ENCODE results near the gene TSPAN10.

The TSPAN10 gene

DNA sequence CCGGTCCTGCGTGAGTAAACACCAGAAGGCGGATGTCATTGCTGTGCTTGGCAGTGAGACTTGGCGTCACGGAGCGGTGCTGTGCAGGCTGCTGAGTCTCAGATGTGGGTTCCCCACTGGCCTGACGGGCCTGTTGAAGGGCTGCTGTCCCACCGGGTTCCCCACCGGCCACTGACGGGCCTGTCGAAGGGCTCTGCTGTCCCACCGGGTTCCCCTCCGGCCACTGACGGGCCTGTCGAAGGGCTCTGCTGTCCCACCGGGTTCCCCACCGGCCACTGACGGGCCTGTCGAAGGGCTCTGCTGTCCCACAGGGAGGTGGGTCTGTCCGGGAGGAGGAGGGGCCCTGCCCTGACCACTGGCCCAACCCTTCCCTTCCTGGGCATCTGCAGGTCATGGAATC lies 49.6 kb downstream of the TSPAN10 start:
- no peak for DNase-seq (ENCODE audit: extremely low read depth in 1 of 2, low read depth in 1 of 2)

DNA sequence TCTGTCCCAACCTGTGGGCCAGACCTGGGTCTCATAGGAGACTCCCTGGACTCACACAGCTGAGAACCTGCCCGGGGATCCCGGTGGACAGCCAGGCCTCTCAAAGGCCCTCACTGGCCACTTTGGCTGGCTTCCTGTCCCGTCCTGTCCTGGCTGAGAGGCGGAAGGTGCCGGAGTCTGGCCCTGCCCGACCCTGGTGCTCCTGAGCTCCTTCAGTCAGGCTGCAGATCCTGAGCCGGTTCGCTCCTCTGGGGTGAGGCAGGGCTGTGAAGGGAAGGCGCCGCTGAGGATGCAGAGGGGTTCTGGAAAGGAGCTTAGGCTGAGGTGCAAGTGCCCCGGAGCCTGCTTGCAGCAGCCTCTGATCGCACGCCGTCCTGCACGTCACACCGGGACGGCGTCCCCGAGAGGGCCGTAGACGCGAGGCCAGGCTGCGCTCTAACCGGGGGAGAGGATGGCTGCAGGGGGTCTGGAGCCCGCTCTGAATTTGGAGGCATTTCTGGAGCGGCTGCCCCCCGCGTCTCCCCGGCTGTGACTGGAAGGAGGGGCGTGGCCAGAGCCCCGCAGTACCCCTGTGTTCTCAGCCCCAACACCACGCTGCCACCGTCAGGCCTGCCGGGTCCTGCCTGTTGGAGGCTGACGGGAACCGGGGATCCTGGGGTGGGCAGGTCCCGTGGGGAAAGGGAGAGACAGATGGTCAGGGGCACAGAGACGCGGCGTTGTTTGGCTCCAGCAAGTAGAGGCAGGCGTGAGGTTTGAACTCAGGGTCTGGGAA lies 51.0 kb downstream of the TSPAN10 start:
- DNase-seq (ENCODE audit: extremely low read depth in 1 of 2, low read depth in 1 of 2): no peak

DNA sequence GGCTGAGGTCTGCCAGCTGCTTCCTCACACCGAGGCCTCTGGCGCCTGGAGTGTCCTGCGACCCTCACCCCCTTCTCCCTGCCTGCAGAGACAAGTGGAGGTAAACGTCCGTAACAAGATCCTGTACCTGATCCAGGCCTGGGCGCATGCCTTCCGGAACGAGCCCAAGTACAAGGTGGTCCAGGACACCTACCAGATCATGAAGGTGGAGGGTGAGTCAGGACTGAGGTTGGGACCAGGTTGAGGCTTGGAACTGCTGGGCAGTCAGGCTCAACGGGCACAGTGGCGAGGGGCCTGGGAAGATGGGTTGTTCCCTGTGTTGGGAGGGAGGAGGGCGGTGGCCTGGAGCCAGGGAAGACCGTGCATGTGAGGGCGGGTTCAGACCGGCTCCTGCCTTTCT lies 51.6 kb downstream of the TSPAN10 start:
- DNase-seq (ENCODE audit: extremely low read depth in 1 of 2, low read depth in 1 of 2): no peak

DNA sequence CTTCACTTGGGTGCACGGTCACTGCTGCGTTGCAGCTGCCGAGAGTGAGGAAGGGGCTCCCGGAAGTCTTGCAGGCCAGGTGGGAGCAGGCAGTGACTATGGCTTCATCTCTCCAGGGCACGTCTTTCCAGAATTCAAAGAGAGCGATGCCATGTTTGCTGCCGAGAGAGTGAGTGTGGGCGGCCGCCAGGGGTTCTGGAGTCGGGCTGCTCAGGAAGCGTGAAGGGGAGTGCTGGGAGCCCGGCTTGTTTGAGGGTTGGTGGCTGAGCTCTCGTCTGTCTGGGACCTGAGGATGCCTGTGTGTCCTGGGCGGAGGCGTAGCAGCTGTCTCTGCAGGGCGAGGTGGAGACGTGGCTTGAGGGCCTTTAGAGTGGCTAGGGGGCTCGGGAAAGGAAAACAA lies 53.1 kb downstream of the TSPAN10 start:
- DNase-seq (ENCODE audit: extremely low read depth in 1 of 2, low read depth in 1 of 2): no peak

DNA sequence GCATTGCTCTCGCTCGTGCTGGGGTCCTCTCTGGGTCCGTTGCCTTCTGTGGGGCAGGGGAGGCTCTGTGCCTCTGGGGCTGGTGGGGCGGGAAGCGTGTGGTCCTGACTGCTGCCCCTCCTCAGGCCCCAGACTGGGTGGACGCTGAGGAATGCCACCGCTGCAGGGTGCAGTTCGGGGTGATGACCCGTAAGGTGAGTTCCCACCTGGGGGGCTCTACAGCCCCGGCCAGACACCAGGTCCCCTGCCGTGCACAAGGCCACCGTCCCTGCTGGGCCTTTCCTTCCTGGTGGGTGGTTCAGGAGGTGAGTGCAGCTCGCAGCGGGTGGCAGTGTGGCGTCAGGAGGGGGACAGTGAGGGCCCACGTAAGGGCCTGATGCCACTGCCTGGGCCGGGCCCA lies 53.6 kb downstream of the TSPAN10 start:
- DNase-seq (ENCODE audit: extremely low read depth in 1 of 2, low read depth in 1 of 2): no peak

DNA sequence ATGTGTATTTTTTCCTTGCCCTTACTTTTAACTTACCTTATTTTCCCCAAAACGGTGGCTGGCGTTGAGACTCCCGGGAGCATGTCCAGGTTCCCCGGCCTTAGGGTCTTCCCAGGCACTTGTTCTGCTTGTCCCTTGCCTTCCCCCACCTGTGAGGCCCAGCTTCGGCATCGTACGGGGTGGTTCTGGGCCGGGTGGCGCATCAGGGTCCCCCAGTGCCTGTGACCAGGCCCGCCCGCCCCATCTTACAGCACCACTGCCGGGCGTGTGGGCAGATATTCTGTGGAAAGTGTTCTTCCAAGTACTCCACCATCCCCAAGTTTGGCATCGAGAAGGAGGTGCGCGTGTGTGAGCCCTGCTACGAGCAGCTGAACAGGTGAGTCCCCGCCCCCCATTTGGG lies 54.2 kb downstream of the TSPAN10 start:
- no peak for DNase-seq (ENCODE audit: extremely low read depth in 1 of 2, low read depth in 1 of 2)

DNA sequence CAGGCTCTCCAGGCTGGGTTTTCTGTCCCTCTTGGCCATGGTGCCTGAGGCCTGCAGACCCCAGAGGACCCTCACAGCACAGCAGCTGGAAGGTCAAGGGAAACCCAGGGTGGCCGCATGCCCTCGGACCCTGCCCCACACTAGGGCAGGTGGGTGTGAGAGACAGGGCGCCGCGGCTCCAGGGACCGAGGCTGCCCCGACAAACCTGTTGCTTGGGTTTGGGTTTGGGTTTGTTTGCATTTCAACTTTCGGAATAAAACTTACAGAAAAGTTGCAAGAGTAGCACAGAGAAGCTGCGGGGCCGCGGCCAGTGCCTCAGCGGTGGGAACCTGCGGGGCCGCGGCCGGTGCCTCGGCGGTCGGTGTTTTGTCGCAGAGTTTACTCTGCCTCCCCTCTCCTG lies 54.6 kb downstream of the TSPAN10 start:
- DNase-seq (ENCODE audit: extremely low read depth in 1 of 2, low read depth in 1 of 2): no peak

DNA sequence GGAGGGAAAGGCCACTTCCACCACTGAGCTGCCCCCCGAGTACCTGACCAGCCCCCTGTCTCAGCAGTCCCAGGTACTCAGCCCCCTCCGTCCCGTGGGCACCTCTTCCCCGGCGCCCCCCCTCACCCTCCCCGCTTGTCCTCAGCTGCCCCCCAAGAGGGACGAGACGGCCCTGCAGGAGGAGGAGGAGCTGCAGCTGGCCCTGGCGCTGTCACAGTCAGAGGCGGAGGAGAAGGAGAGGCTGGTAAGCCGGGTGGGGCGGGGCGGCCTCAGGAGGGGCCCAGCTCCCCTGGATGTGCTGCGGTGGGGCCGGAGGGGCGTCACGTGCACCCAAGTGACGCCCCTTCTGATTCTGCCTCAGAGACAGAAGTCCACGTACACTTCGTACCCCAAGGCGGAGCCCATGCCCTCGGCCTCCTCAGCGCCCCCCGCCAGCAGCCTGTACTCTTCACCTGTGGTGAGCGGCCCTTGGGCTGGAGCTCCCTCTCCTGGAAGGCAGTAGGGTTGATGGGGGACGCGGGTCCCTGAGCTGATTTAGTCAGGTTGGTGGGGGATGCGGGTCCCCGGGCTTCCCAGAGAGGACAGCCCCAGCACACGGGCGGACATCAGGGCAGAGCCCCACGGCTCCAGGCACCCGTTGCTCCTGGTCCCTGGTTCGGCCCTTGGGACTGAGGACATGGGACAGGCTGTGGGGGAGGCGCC lies 56.7 kb downstream of the TSPAN10 start:
- no peak for DNase-seq (ENCODE audit: extremely low read depth in 1 of 2, low read depth in 1 of 2)

DNA sequence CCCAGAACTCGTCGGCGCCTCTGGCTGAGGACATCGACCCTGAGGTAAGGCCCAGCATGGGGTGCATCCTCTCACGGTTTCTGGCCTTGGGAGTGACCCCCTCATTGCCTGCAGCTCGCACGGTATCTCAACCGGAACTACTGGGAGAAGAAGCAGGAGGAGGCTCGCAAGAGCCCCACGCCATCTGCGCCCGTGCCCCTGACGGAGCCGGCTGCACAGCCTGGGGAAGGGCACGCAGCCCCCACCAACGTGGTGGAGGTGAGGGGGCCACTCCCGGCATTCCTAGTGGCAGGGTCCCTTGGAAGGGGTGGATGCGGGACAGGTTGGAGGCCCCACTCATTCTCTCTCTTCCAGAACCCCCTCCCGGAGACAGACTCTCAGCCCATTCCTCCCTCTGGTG lies 57.8 kb downstream of the TSPAN10 start:
- DNase-seq (ENCODE audit: extremely low read depth in 1 of 2, low read depth in 1 of 2): no peak

DNA sequence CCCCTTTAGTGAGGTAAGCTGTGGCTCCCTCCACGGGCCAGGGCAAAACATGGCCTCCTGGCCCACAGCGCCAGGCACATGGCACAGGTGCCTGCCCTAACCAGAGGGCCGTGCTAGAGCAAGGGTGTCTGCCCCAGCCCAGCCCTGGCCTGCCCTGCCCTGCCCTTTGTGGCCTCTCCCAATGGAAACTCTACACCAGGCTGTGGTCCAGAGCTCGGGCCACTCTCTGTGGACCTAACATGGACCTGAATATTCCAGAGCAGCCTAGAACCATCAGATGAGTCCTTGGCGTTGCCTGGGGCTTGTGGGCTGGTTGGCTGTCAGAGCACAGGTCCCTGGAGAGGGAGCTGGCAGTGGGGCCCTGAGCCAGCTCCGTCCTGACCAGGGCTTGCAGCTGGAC lies 58.2 kb downstream of the TSPAN10 start:
- no peak for DNase-seq (ENCODE audit: extremely low read depth in 1 of 2, low read depth in 1 of 2)

DNA sequence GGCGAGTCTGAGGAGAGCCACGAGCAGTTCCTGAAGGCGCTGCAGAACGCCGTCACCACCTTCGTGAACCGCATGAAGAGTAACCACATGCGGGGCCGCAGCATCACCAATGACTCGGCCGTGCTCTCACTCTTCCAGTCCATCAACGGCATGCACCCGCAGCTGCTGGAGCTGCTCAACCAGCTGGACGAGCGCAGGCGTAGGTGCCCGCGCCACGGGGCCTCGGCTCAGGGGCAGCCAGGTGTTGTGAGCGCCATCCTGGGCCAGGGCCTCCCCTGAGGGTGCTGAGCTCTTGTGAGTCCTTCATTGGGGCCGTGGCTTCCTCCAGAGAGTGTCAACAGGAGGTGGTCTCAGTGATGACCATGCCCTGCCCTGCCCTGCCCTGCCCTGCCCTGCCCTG lies 58.8 kb downstream of the TSPAN10 start:
- no peak for DNase-seq (ENCODE audit: extremely low read depth in 1 of 2, low read depth in 1 of 2)

DNA sequence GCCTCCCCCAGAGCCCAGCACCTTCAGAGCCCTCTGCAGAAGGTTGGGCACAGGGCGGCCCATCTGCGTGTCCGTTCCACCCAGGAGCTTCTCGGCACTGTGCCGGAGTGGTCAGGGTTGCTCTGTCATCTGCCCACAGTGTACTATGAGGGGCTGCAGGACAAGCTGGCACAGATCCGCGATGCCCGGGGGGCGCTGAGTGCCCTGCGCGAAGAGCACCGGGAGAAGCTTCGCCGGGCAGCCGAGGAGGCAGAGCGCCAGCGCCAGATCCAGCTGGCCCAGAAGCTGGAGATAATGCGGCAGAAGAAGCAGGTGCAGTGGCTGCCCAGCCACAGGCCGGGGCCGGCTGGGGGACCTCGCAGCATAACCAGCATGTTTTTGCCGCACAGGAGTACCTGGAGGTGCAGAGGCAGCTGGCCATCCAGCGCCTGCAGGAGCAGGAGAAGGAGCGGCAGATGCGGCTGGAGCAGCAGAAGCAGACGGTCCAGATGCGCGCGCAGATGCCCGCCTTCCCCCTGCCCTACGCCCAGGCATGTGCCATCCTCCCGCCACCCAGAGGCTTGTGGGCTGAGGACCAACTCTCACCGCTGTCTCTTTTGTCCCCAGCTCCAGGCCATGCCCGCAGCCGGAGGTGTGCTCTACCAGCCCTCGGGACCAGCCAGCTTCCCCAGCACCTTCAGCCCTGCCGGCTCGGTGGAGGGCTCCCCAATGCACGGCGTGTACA lies 59.4 kb downstream of the TSPAN10 start:
- no peak for DNase-seq (ENCODE audit: extremely low read depth in 1 of 2, low read depth in 1 of 2)

DNA sequence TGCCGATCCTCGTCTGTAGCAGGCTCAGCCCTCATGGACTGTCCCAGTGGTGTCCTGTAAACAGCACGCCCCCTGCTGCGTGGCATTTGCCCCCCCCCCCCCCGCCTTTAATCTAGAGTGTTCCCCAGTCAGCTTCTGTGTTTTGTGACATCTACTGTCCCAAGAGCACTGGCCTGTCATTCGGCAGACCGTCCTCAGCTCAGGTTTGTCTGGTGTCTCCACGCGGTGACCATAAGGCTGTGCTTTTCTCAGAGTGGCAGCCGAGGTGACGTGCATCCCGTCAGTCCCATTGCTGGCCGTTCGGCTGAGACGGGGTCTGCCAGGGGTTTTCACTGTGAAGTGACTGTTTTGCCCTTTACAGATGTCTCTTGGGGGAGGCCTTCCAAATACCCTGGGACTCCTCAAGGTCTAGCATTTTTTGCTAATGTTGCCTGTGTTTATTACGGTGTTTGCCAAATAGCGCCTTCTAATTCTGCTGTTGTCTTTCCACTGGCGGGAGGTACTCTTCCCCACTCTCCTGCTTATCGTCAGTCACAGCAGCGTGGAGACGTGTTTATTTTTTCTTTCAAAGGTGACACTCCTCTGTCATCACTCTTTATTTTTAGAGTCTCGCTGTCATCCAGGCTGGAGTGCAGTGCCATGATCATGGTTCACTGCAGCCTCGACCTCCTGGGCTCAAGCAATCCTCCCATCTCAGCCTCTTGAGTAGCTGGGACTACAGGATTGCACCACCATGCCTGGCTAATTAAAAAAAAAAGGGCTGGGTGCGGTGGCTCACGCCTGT lies 60.5 kb downstream of the TSPAN10 start:
- DNase-seq (ENCODE audit: extremely low read depth in 1 of 2, low read depth in 1 of 2): no peak
